HepG2 (cell line): ENCODE data around the gene PHRF1. TPM values are rescaled to one million over a fixed set of nuclear protein-coding genes. Genes with fewer than 3 reads are reported as not detected.
A peak's percentile ranks its signal among the peaks of the same experiment; 100 is the strongest.

Source experiments
- ARNT2 ChIP-seq: sonication (generic); formaldehyde crosslinking; IDR thresholded peaks from 2 replicates; pipeline ENCODE4 v1.8.0; 2022; ENCODE audit warnings: mild to moderate bottlenecking, low read depth, missing genetic modification reagents, moderate library complexity
- DBP ChIP-seq: sonication (generic); formaldehyde crosslinking; IDR thresholded peaks from 2 replicates; pipeline ENCODE4 v1.4.0; 2020; ENCODE audit warnings: missing genetic modification reagents; ENCODE audit errors: not compliant biosample characterization
- ERF ChIP-seq: IDR thresholded peaks from 2 replicates; pipeline ENCODE4 v1.6.1; 2018; ENCODE audit warnings: missing biosample characterization, missing genetic modification reagents
- HHEX ChIP-seq: IDR thresholded peaks from 2 replicates; pipeline ENCODE4 v1.6.1; 2016; ENCODE audit warnings: control low read depth
- IRF2 ChIP-seq: IDR thresholded peaks from 2 replicates; pipeline ENCODE4 v1.6.1; 2018; ENCODE audit warnings: missing genetic modification reagents, missing compliant biosample characterization
- KMT2B ChIP-seq: IDR thresholded peaks from 2 replicates; pipeline ENCODE4 v1.6.1; 2016; ENCODE audit warnings: missing genetic modification reagents, missing compliant biosample characterization
- NAIF1 ChIP-seq: sonication (generic); formaldehyde crosslinking; IDR thresholded peaks from 2 replicates; pipeline ENCODE4 v1.5.0; 2020; ENCODE audit warnings: mild to moderate bottlenecking, missing genetic modification reagents, borderline replicate concordance
- NR1H2 ChIP-seq: sonication (generic); formaldehyde crosslinking; IDR thresholded peaks from 2 replicates; pipeline ENCODE4 v1.8.1; 2022; ENCODE audit warnings: low read depth, missing genetic modification reagents, borderline replicate concordance
- PAWR ChIP-seq: sonication (generic); formaldehyde crosslinking; IDR thresholded peaks from 2 replicates; pipeline ENCODE4 v1.4.0; 2020; ENCODE audit warnings: missing genetic modification reagents, mild to moderate bottlenecking, borderline replicate concordance
- RBM22 ChIP-seq: fragments of 200-400 bp; formaldehyde crosslinking; optimal IDR thresholded peaks from 2 replicates; pipeline ENCODE3; 2017; ENCODE audit warnings: mild to moderate bottlenecking, low read length, moderate library complexity
- RORA ChIP-seq: sonication (generic); formaldehyde crosslinking; IDR thresholded peaks from 2 replicates; pipeline ENCODE4 v1.5.0; 2020; ENCODE audit warnings: mild to moderate bottlenecking, missing genetic modification reagents, moderate library complexity
- SNAPC4 ChIP-seq: sonication (generic); formaldehyde crosslinking; IDR thresholded peaks from 2 replicates; pipeline ENCODE4 v1.4.0; 2020; ENCODE audit warnings: mild to moderate bottlenecking, missing genetic modification reagents
- SRSF1 ChIP-seq: fragments of 200-400 bp; formaldehyde crosslinking; optimal IDR thresholded peaks from 2 replicates; pipeline ENCODE3; 2017; ENCODE audit warnings: mild to moderate bottlenecking, low read depth, low read length, moderate library complexity
- SYNCRIP ChIP-seq: fragments of 200-400 bp; formaldehyde crosslinking; IDR thresholded peaks from 2 replicates; pipeline ENCODE4 v1.6.1; 2018; ENCODE audit warnings: mild to moderate bottlenecking, low read depth, low read length; ENCODE audit not compliant: insufficient read depth
- THAP7 ChIP-seq: sonication (generic); formaldehyde crosslinking; IDR thresholded peaks from 2 replicates; pipeline ENCODE4 v1.8.1; 2023; ENCODE audit warnings: mild to moderate bottlenecking, missing genetic modification reagents
- ZBTB42 ChIP-seq: sonication (generic); formaldehyde crosslinking; IDR thresholded peaks from 2 replicates; pipeline ENCODE4 v1.5.0; 2020; ENCODE audit warnings: mild to moderate bottlenecking, missing genetic modification reagents
- ZBTB44 ChIP-seq: sonication (generic); formaldehyde crosslinking; IDR thresholded peaks from 2 replicates; pipeline ENCODE4 v1.4.0; 2020; ENCODE audit warnings: missing genetic modification reagents
- ZNF331 ChIP-seq: sonication (generic); formaldehyde crosslinking; IDR thresholded peaks from 2 replicates; pipeline ENCODE4 v1.4.0; 2020; ENCODE audit warnings: missing genetic modification reagents
- ZNF34 ChIP-seq: sonication (generic); formaldehyde crosslinking; IDR thresholded peaks from 2 replicates; pipeline ENCODE4 v1.4.0; 2020; ENCODE audit warnings: mild to moderate bottlenecking, missing genetic modification reagents, borderline replicate concordance
- ZNF678 ChIP-seq: sonication (generic); formaldehyde crosslinking; IDR thresholded peaks from 2 replicates; pipeline ENCODE4 v1.4.0; 2020; ENCODE audit warnings: mild to moderate bottlenecking, missing genetic modification reagents
- ZNF724P ChIP-seq: sonication (generic); formaldehyde crosslinking; IDR thresholded peaks from 2 replicates; pipeline ENCODE4 v1.8.0; 2022; ENCODE audit warnings: missing genetic modification reagents, borderline replicate concordance
- ZSCAN30 ChIP-seq: sonication (generic); formaldehyde crosslinking; IDR thresholded peaks from 2 replicates; pipeline ENCODE4 v1.5.0; 2020; ENCODE audit warnings: mild to moderate bottlenecking, missing genetic modification reagents
- polyA plus RNA-seq, 8 experiments: library from polyadenylated mRNA; depleted of rRNA in 3 of 8; stranded (reverse) in 7 of 8; unstranded in 1 of 8; fragments of >200 nt; fragmentation: Illumina TruSeq in 4 of 8; extraction: Trizol in 4 of 8; gene quantifications; 2 replicates each; pipeline versions ENCODE4 v1.2.1 to v1.2.3, GENCODE V29; 2011 to 2016; ENCODE audit warnings: low read depth in 4 of 8, missing spikeins in 1 of 8, mixed read lengths in 1 of 8; ENCODE audit not compliant: insufficient read depth in 1 of 8
- total RNA-seq, 5 experiments: library from RNA; depleted of rRNA; stranded (reverse); fragments of >200 nt; fragmentation: Illumina TruSeq; extraction: Trizol; gene quantifications; 2 replicates each; pipeline ENCODE4 v1.2.3, GENCODE V29; 2016; ENCODE audit warnings: low read depth in 1 of 5

The PHRF1 gene
- total and polyA plus RNA-seq, 2 of the 13 experiments (the other 11 are each of a cell fraction or from before 2014, with no cell fraction given): 8.2 to 16.7 TPM

GRCh38 chr11:561148-562003 is 14.9 kb upstream of the PHRF1 start (continued):
- no peak for TF ChIP-seq RBM22
- no peak for TF ChIP-seq SYNCRIP
- TF ChIP-seq ZBTB44 (CRISPR knock-in tag): no peak
- TF ChIP-seq ZNF724P: no peak
- no peak for TF ChIP-seq HHEX (CRISPR knock-in tag)
- TF ChIP-seq SNAPC4: no peak
- TF ChIP-seq RORA (CRISPR knock-in tag): no peak
- 0 out of 2 replicates have a peak, but pooled peaks have one; percentile 7 for TF ChIP-seq PAWR
- 0 out of 2 replicates have a peak, but pooled peaks have one; percentile 35 for TF ChIP-seq IRF2 (CRISPR knock-in tag)
- no peak for TF ChIP-seq ZNF331 (CRISPR knock-in tag)
- no peak for TF ChIP-seq KMT2B (CRISPR knock-in tag)
- no peak for TF ChIP-seq ZSCAN30 (CRISPR knock-in tag)
- TF ChIP-seq ZNF34 (CRISPR knock-in tag): no peak
- no peak for TF ChIP-seq SRSF1
- no peak for TF ChIP-seq DBP (CRISPR knock-in tag)
- TF ChIP-seq ARNT2 (CRISPR knock-in tag): peak; percentile 62; the same call in 1 of the 2 replicates
- no peak for TF ChIP-seq NAIF1
- TF ChIP-seq ZBTB42 (CRISPR knock-in tag): no peak
- peak; percentile 71; the same call in 1 of the 2 replicates for TF ChIP-seq ERF (CRISPR knock-in tag)
- TF ChIP-seq THAP7 (CRISPR knock-in tag): no peak
- TF ChIP-seq ZNF678 (CRISPR knock-in tag): no peak
- TF ChIP-seq NR1H2: no peak
